OCI-M1 (cell line): ENCODE results near the gene PPP3R1.
A peak's percentile ranks its signal among the peaks of the same experiment; 100 is the strongest.
"Not testable (repeated sequence)": the region's sequence is repeated elsewhere in the genome, so short reads cannot be mapped to it uniquely, and the experiment has no call there.

Source experiments
- DNase-seq: peaks from one replicate; lab custom pipeline; 2025; lab: John Stamatoyannopoulos, UW

PPP3R1 gene

DNA sequence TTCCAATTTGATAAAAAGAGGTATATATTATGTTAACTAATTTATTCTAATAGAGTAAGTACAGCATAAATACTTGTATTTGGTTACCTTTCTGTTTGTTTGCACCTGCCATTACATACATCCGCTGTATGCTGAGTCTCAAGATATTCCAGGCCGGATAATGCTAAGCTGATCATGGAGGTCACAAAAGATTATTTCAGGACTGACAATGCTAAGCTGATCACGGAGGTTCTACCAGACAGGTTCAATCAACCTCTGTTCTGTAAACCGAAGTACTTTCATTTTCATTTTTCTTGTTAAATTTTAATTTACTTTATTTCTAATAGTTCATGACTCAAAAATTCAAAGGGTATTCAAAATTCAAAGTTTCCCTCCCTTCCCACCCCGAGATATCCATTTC, 63.5 kb downstream of the PPP3R1 start:
- peak; percentile 59 for DNase-seq

DNA sequence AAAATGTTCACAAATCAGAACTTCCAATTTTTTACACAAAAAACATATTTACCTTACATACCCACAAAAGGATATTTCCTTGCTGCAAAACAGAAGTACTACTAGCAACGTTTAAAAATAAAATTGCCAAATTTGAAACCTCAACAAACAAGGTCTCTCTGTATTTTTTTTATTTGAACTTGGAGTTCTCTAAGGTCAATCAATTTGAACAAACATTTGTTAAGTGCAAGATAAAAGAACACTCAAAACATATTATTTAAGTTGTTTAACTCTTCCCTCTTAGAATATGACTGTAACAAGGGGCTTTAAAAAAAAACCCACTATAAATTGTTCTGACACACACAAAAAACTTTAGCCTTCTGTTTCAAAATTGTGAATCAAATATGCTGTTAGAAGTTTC, 65.0 kb downstream of the PPP3R1 start:
- DNase-seq = no peak

DNA sequence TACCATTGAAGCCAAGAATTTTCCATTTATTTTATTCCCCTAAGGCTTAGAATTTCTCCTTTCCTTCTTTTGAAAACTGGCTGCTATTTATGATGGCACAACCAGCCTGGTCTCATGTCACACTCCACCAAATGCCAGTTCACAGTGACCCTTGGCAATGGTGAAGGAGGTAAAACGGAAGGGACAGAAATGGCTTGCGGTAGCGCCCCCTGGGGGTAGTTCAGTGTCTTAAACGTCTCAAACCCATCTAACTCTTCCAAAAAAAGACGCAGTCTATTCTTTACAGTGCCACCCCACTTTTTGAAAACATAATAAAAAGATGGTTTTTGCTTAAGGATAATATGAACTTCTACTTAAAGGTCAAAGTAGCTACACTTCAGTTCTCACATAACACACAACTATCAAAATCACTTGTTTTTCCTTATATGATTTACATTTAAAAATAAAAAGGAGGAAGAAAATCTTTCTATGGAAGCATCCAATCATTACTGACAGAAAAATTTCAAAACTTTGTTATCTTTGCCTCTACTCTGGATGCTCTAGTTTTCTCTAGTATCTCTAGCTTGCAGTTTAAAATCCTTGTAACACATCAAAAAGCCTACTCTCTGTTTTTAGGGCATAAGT, 66.7 kb downstream of the PPP3R1 start:
- peak; percentile 70 for DNase-seq

DNA sequence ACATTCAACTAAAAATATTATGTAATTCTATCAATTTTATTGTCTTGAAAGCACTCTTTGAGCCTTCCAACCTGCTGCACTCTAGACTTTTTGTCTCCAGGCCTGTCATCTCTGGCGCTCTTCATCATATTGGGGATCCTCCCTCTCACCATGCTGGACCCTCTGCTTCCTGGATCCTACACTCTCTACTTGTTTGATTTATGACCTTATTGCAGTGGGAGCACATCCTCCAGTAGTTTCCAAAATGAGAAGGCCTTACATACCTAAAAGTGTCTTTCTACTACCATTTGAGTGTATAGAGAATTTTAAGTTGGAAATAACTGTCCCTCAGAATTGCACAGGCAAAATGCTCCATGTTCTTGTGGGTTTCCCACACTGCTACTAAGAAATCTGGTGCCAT, 69.4 kb downstream of the PPP3R1 start:
- DNase-seq = no peak

DNA sequence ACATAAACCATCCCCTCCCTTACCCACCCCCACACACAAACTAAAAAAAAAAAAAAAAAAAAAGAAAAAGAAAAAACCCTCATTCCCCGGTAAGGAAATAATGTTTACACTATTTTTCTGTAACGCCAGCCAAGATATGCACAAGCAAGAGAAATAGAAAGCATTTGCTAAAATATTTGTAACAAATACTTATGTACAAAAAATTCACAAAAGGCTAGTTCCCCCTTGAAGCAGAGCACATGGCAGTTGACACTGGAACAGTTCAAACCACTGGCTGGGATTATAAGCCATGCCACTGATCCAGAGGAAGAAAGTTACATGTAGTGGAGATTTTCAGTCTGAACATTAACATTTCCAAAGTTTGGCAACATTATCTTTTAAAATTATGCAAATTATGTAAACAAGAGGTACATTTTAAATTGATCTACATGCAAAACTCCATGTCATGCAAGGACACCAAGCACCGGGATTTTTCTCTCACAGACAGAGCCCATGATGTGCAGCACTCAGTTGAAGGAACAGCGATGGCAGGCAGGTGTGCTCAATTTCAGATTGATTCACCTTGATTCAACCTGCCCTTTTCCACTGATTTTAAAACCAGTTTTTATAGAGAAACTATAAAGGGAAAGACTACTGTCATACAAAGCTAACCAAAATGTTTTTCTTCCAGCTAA, 73.2 kb downstream of the PPP3R1 start:
- no peak for DNase-seq

DNA sequence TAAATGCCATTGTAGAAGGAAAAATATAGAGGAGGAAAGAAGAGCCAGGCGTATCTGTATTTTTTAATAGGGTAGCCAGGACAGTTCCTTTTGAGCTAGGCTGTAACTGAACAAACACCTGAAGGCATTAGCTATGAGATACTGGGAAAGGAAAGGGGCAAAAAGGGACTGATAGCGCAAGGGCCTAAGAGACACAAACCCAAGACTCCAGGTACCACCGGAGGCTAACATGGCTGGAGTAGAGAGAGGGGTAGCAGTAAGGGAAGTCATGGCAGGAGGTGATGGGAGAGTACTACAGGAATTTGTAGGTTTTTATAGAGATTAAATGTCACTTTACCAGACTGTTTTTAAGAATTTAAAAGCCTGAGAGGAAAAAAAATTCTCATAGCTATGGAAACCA, 73.9 kb downstream of the PPP3R1 start:
- no peak for DNase-seq

DNA sequence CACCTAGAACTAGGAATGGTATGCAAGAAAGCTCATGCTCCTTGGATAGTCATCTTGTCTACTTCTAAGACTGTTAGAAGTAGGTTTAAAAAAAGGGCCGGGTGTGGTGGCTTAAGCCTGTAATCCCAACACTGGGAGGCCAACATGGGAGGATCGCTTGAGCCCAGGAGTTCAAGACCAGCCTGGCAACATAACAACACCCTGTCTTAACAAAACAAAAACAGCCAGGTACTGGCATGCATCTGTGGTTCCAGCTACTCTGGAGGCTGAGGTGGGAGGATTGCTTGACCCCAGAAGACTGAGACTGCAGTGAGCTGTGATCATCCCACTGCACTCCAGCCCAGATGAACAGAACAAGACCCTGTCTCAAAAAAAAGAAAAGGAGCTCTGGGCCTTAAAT, 74.8 kb downstream of the PPP3R1 start:
- DNase-seq = no peak

DNA sequence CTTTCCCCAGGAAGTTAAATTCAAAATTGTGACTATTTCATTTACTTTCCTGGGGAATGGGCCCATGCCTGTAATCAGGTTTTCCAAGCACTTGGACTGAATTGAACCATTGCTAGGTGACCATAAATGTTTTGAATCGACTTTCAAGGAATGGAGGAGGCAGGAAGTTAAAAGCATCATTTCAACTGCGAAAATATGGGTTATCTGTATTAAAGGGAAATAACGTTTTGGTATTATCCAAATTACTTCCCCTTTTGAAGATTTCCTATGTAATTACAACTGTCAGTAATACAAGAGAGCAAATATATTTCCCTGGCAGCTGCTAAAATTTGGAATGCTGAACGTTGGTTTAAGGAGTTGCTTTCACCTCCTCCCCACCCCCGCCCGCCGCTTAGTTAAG, 75.7 kb downstream of the PPP3R1 start:
- DNase-seq = no peak

DNA sequence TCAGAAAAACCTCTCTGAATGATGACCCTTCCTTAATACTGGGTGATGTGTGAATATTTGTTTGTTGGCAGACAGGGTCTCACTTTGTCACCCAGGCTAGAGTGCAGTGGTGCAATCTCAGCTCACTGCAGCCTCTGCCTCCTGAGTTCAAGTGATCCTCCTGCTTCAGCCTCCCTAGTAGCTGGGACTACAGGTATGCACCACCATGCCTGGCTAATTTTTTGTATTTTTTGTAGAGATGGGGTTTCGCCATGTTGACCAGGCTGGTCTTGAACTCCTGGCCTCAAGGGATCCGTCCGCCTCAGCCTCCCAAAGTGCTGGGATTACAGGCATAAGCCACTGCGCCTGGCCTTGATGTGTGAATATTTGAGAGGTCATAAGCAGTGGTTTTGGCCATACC, 77.1 kb downstream of the PPP3R1 start:
- DNase-seq = not testable (repeated sequence)

DNA sequence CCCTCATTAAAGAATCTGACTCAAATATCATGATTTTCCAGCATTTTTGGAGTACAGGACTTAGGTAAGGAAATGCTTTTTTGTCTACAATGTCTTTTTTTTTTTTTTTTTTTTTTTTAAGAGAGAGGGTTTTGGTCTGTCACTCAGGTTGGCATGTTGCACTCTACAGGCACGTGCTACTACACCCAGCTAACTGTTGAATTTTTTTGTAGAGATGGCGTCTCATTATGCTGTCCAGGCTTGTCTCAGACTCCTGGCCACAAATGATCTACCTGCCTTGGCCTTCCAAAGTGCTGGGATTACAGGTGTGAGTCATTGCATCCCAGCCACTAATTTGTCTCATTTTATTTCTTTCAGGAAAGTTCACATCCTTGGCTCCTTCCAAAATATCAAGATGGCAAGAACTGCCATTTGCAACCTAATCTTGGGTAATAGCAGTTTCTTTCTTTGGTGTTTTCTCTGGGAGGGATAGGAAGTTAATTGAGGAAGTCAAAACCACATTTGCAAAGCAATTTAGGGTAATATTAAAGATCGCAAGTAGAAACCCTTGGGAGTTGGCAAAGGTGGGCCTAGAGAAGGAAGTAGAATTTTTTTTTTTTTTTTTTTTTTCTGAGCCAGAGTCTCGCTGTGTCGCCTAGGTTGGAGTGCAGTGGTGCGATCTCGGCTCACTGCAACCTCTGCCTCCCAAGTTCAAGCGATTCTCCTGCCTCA, 79.2 kb downstream of the PPP3R1 start:
- peak; percentile 57 for DNase-seq

DNA sequence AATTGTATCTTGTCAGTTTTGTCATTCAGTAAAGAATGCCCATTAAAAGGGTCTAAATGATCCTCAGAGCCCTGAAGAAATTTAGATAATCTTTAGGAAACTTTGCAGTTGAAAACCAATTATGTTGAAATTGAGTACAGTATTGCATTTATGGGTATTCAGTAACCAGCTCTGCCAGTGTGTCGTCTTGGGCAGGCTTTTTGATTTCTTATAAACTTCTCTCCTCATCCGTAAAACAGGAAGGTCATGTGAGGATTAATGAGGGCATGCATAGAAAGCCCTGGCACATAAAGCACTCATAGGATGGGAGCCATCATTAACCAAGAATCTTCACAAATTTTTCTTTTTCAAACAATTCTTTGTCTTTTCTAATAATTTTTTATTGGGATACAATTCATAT, 79.8 kb downstream of the PPP3R1 start:
- no peak for DNase-seq

DNA sequence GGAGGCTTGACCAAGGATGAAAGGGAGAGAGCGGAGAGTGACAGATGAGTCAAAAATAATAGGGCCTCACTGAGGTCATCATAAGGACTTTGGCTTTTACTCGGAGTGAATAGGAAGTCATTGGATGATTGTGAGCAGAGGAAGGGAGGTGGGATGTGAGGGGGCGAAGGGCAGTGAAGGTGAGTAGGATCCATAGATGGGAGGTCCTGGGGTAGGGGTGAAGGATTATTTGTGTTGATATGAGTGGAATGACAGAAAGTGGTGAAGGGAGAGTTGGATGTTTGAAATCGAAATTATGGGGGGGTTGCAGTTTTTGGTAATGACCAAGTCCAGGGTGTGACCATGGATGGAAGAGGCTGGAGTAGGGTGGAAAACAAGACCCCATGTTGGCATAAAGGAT, 80.6 kb downstream of the PPP3R1 start:
- DNase-seq = no peak

DNA sequence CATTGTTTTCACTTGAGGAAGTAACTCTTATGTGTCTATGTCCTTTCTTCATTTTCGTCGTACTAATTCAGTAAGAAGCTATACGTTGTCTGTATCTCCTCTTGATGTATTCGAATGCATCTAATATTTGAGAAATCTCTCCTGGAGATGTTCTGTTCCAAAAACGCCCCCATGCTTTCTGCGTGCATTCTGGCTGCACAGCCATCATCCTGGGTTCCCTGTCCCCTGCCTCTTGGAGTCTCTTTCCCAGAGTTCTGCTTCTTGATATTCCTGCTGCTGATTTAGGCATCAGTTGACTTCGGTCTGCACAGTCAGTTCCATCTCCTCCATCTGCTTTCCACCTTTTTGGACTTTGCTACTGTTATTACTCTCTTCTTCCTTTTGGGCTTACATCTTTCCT, 81.2 kb downstream of the PPP3R1 start:
- DNase-seq = no peak

DNA sequence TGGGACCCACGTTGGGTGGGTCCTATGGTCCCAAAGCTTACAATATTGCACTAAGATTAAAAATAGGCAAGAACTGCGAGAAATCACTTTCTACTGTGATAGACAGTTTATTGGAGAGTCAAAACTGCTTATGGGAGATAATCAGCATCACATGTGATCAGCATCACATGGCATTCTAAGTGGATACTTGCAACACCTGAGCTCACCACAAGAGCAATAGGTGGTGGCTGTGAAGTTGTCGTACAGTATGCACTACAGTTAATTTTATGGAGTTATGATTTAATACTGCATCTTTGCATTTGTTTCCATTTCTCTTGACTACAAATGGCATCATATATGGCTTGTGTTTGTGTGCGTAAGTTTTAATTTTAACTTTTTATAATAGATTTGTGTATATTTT, 83.0 kb downstream of the PPP3R1 start:
- DNase-seq = no peak

DNA sequence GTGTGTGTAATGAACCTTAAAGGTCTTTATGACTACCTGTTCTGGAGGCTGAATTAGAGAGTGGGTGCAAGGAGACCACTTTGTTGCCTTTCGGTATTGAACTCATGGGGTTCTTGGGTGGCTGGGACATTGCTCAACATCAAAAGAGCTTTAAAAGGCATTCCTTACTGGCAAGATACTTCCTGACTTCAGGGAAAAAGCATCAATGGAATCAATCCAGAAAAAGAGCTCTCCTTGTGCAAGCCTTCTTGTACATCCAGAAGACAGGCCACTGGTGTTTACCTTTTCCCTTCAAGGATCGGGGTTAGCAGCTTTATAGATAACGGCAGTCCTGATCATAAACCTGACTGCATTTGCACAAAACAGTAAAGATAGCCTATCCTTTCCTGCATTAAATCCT, 85.1 kb downstream of the PPP3R1 start:
- no peak for DNase-seq

DNA sequence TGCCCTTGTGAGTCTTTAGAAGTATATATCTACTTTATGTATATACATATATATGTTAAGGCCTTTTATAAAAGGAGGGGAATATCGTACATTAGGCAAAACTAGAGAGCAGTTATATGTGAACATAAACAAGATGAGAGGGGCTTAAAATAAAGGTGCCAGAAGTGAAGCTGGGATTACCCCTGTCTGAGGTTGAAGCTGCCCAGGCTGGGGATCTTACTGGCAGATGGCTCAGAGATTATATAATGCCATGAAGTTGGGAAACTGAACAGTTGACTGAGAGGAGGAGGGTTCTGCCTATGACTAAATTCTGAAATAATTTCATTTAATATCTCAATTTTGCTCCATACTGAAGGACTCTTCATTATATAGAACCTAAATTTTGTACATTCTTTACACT, 88.7 kb downstream of the PPP3R1 start:
- no peak for DNase-seq

DNA sequence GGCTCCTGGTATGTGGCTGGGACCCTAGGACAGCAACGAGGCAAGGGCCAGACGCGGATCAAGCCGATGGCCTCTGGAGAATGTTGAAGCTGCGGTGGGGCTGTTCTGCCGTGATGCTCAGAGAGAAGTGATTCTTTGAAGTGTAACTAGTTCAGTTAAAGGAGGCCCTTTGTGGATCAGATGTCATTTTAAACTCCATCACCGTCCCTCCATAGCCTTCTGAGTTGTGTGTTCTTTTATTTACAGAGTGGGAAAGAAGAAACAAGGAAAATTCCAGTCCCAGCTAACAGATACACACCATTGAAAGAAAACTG, 94.2 kb downstream of the PPP3R1 start:
- DNase-seq = no peak

DNA sequence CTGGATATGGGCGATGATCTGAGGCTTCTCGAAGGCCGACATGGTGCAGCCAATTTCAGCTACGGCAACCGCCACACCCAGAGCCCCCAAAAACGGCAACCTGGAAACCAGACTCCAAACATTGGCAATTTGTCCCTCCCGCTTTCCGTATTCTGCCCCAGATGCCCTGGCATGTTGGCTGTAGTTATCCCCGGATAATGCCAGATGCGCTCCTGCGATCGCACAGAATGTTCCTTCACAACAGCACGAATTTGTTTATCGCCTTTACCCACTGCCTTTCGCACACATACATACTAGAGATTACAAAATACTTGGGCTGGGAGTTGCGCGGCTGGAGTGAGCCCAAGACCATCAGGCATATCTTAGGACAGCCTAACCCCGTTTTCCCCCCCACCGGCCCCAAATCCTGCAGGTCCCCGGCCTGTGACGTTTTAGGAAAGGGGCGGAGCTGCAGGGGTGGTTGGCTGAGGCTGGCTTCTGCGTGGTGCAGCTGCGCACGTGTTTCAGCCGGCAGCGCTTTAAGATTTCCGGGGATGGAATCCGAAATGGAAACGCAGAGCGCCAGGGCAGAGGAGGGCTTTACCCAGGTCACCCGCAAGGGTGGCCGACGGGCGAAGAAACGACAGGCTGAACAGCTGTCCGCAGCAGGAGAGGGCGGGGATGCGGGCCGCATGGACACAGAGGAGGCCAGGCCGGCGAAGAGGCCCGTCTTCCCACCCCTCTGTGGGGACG, 94.8 kb downstream of the PPP3R1 start, which contains the start of gene PNO1:
Gene PNO1 (plus strand): TSS at position 487 of the 732 bp plus-strand sequence. CDS start 47 bp downstream, at position 534.
- DNase-seq = peak; percentile 93

DNA sequence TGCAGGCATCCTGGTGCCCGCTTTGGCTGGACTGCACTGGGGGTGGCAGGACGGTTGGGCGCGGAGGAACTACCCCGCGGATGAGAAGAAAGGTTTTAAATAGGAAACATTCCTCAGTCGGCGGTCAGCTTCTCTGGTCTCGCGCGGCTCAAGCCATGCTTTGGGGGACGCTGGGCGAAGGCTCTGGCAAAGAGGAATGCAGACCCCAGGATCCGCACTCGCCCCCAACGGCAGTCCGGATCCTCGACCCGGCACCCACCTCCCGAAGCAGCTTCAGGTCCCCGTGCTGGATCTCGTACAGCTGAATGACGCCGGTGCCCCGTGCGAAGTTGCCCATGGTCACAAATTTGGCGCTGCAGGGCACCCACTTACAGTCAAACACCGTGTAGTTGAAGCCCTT, 95.3 kb downstream of the PPP3R1 start:
- peak; percentile 37 for DNase-seq

DNA sequence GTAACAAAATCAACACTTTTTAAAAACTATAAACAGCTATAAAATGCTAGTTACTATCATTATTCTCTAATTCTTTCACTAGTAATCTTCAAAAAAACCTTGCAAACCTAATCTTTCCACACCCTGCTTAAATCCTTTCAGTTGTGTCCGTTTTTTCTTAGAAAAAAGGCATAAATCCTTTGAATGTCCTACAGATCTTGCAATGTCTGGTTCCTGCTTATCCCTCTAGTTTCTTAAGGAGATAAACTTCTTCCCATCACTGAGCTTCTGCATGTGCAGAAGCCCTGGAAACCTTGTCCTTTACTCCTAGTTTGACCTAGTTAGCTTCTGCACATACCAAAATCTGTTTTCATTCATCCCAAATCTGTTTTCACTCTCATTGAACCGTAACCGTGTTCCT, 95.9 kb downstream of the PPP3R1 start:
- no peak for DNase-seq

DNA sequence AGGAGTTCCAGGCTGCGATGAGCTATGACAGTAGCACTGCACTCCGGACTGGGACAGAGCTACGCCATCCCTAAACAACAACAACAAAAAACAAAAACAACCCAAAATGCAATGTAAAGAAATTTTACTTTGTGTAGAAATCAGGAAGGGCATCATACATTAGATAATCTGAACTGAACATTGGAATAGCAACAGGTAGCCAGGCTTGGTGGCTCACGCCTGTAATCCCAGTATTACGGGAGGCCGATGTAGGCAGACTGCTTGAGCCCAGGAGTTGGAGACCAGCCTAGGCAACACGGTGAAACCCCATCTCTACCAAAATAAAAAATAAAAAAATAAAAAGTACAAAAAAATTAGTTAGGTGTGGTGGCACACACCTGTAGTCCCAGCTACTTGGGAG, 96.7 kb downstream of the PPP3R1 start:
- no peak for DNase-seq

DNA sequence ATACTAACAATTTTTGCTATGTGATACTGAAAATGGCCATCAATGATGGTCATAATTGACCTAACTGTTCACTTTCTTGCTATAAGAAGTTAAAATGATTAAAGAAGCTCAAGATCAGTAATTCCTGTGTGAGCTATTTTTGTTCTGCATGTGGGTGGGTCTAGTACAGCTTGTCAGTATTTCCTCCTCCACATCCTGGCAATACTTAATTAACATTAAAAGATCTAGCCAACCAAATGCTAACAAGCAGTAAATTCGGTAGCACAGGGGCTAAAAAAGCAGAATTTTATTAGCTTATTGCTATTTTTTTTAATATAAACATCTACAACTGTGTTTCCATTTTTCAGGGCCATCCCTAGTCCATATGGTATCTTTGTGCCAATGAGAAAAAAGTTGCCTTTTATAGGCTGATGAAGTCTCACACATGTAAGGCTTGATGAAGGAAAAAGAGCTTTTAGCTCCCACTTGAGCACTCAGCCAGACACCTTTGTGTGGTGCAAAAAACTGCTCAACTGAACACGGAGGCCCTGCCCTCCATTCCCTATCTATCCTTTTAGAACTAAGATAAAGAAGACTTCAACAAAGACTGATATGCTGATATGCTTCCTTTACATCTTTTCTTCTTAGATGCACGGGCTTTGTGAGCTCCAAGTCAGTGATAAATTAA, 99.5 kb downstream of the PPP3R1 start:
- no peak for DNase-seq
